NCI-H82 treated with DMSO at 0.1 percent for 48 hours (cell line): ENCODE data around the gene NFE2L3.
"Not testable (repeated sequence)": the region's sequence is repeated elsewhere in the genome, so short reads cannot be mapped to it uniquely, and the experiment has no call there.

Experiments
- DNase-seq: peaks from one replicate; lab custom pipeline; 2025; ENCODE audit not compliant: unreplicated experiment; lab: John Stamatoyannopoulos, UW

The NFE2L3 gene, protein sequence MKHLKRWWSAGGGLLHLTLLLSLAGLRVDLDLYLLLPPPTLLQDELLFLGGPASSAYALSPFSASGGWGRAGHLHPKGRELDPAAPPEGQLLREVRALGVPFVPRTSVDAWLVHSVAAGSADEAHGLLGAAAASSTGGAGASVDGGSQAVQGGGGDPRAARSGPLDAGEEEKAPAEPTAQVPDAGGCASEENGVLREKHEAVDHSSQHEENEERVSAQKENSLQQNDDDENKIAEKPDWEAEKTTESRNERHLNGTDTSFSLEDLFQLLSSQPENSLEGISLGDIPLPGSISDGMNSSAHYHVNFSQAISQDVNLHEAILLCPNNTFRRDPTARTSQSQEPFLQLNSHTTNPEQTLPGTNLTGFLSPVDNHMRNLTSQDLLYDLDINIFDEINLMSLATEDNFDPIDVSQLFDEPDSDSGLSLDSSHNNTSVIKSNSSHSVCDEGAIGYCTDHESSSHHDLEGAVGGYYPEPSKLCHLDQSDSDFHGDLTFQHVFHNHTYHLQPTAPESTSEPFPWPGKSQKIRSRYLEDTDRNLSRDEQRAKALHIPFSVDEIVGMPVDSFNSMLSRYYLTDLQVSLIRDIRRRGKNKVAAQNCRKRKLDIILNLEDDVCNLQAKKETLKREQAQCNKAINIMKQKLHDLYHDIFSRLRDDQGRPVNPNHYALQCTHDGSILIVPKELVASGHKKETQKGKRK

DNA sequence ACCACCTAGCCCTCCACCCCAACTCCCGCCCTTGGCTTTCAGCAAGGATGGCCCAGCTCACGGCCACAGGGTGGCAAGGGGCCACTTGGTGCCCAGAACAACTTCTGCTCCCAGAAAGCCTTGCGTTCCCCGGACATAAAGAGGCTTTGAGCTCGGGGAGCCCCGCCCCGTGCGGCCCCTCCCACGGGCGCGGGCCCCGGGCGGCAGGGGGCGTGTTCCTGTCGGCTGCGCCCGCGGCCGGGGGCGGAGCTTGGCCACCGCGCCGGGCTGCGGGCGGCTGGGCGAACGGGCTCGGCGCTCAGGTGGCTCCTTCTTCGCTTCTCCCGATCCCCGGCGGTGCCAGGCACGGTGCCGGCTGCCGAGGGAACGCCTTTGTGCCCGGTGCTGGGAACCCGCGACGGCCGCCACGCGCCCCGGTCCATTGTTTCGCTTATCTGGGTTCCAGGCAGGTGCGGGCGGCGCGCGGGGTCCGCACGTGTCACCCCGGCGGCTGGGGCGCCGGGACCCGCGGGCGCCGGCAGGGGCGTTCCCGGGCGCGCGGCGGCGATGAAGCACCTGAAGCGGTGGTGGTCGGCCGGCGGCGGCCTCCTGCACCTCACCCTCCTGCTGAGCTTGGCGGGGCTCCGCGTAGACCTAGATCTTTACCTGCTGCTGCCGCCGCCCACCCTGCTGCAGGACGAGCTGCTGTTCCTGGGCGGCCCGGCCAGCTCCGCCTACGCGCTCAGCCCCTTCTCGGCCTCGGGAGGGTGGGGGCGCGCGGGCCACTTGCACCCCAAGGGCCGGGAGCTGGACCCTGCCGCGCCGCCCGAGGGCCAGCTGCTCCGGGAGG, at the start of gene NFE2L3:
Gene NFE2L3, plus strand, starts transcription at position 246 of the 829 bp plus-strand sequence. Its CDS starts 301 bp downstream, at position 547.
- peak; percentile 55 for DNase-seq

DNA sequence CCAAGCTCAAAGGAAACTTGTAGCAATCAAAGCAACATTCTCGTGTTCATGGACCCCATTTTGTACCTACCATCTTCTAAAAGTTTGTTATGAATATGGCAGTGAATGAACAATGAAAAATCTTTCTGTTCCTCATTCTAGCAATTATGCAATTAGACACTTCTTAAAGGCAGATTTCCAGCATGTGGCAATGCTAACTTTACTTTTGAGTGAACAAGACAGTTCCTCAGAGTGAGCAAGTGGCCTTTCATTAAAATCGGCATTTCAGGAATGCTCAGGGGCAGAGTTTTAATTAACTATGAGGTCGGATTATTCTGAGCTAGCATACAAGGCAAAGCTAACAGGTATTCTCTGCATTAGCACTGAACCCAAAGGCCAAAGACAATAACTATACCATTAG, 48.4 kb upstream of the NFE2L3 start:
- DNase-seq = no peak

DNA sequence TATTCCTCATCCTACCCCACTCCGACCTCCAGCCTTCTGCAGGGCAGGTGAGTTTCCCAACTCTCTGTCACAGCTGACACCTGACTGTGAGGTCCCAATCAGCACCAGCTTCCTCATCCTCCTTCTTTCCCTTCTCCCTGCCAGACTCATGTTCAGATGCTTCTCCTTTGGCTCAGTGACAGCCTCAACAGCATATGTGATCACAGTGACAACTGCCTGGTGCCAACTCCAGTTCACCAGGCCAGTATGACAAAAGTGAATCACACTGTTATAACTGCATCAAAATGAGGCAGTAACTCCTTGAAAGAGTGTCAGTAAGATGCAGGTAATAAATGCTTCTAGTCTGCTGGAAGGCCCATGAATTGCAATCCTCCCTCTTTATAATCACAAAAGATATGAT, 46.8 kb upstream of the NFE2L3 start:
- DNase-seq = no peak

DNA sequence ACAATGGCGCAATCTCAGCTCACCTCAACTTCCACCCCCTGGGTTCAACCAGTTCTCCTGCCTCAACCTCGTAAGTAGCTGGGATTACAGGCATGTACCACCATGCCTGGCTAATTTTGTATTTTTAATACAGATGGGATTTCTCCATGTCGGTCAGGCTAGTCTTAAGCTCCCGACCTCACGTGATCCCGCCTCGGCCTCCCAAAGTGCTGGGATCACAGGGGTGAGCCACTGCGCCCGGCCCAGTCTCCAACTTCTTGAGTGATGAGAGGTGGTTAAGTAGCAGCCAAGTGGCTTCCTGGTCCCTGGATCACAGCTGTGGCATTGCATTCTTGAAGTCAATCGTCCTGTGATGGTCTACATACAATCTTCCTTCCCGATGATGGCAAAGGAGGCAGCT, 46.1 kb upstream of the NFE2L3 start:
- DNase-seq = no peak

DNA sequence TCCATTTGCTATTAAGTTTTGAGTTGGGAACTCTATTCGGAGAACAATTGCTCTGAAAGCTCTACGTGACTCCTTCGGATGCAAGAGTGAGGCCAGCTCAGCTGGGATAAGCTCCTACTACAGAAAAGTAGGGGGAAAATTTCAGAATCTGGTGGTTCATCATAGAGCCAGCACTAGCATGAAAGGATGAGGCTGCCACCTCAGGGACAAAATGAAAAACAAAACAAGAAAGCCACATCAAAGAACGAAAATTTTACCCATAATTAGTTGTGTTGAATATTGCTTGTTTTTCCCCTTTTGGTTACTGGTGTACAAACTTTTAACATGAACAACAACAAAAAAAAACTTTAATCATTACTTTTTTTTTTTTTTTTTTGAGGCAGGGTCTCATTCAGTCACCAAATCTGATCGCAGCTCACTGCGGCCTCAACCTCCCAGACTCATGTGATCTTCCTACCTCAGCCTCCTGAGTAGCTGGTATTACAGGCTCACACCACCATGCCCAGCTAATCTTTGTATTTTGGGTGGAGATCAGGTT, 39.7 kb upstream of the NFE2L3 start:
- DNase-seq = no peak

DNA sequence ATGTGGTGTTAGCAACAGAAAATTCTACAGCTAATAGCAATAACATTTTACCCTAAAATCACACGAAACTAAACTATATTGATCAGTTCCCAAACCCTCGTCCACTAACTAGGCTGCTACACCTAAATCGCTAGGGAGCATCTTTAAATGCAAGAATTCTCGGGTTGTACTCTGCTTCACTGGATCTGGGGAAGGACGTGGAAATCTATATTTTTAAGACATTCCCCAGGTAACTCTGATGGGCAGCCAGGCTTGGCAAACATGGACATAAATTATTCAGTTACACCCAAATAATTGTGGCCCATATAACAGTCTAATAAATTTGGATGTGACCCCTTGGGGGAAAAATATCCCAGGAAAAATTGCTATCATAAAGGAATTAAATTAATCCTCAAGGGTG, 36.3 kb upstream of the NFE2L3 start:
- DNase-seq = no peak

DNA sequence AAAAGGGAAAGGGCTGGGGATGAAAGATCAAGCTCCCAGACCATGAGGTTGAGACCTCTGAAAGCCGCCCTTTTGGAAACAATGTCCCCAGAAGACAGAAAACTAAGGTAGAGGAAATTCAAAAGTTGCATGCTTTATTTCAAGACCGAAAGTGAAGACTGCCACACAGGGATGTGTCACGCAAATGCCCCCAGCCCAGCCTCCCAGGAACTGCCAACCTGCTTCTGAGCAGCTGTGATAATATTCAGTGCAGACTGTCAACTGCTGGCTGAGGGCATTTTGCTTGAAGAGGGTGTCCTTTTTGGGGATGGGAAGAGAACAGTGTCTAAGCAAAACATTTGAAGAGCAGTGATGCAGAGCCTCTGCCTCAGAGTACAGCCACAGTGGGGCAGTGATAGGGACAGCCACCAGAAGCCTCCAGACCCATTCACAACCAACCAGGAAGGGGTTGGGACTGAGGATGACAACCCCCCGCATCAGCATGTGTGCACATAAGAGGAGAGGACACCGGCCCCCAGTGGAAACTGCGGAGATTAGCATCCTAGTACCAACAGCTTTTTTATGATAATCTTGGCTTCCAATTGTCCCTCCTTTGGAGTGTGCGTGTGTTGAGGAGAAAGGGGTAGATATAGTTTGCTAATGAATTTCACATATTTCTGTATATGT, 34.7 kb upstream of the NFE2L3 start:
- no peak for DNase-seq

DNA sequence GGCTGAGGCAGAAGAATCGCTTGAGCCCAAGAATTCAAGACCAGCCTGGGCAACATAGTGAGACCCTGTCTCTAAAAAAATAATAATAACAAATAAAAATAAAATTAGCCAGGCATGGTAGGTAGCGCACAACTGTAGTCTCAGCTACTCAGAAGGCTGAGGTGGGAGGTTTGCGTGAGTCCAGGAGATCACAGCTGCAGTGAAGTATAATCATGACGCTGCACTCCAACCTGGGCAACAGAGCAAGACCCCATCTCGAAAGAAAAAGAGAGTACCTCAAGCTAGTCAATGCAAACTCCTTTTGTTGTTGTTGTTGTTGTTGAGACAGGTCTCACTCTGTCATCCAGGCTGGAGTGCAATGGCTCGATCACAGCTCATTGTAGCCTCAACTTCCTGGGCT, 34.0 kb upstream of the NFE2L3 start:
- DNase-seq = no peak

DNA sequence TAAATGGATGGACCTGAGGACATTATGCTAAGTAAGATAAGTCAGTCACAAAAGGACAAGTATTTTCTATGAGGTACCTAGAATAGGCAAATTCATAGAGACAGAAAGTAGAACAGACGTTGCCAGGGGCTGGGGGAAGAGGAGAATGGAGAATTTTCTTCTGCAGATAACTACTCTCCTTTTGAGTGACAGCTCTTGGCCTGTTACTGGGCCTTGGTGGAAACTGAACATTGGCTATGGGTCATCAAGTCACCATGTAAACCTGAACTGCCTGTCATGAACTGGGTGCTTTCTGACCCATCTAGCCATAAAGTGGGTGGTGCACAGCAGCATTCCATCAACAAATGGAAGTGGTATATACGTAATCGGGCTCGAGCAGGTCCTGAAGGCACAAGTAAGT, 29.3 kb upstream of the NFE2L3 start:
- no peak for DNase-seq

DNA sequence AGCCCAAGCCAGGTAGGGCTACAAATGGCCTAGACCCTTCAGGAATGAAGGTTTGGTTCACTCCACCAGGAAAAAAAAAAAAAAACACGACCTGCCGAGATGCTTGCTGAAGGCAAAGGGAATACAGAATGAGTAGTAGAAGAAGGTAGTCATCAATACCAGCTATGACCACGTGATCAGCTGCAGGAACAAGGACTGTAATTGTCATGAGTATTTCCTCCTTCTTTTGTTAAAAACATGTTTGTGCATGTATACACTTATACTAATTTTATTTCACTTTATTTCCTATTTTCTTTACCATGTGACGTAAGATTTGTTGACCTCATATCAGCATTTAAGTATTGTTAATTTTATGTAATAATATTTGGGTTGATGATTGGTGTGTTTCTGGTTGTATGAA, 27.2 kb upstream of the NFE2L3 start:
- not testable (repeated sequence) for DNase-seq

DNA sequence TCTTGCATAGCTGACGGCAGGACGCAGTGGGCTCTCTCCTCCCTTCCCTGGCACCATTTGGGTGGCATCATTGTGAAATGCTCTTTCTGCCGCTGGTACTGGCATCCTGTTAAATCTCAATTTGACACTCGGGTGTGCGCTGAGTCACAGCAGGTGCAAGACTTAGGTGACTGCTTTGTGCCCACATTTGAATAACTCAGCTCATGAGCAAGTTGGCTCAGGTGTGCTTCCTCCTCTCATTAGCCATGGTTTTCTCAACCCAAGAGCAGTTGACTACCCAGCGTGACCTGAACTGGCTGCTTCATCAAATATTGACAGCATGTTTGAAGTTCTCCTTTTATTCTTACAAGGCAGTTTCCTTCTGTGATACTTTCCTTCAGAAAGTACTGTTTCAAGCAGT, 24.6 kb upstream of the NFE2L3 start:
- DNase-seq = no peak

DNA sequence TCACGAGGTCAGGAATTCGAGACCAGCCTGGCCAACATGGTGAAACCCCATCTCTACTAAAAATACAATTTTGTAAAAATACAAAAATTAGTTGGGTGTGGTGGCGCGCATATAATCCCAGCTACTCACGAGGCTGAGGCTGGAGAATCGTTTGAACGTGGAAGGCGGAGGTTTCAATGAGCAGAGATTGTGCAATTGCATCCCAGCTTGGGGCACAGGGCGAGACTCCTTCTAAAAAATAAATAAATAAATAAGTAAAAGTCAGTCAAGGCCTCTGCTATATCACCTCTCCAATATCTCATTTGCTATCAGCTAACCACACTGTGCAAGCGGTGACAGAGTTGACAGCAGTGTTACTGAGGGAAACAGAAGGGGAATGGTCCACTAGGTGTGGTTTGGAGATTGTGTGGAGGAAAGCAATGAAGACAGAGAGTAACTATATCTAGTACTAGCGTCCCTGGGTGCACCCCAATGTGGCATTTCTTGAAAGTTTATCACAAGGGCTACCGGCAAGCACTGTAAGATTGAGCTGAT, 20.9 kb upstream of the NFE2L3 start:
- no peak for DNase-seq

DNA sequence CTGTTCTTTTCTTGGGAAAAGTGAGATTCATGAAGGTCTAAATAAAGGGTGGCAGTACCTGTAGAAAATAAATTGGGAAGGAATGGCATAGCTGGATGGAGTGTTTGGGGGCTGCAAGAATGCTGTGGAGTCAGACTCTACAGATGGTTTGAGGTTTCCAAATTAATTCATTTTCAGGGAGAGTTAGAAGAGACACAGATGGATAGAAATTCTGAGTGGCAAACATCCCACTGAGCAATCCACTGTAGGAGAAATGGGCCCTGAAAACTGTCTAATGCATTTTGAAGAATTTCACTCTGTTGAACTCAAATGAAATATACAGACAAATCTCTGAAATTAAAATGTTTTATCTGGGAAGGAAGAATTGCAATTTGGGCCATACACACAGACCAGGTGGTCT, 16.9 kb upstream of the NFE2L3 start:
- no peak for DNase-seq

DNA sequence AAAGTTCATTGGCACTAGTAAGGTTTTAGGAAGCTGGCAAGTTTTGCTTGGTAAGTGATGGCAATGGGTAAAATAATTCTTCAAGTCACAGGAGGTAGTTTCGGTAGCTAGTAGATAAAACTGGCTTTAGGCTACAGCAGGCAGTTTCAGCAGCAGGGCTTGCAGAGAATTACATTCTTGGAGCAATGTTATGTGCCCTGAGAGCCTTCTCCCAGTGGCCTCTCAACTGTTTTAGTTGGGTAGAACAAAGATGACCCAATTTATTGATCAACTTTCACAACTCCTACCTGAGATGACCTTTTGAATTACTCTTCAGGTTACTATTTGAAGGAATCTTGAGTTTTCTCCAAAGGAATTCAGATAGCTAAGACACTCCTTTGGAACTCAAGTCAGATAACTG, 16.4 kb upstream of the NFE2L3 start:
- no peak for DNase-seq

DNA sequence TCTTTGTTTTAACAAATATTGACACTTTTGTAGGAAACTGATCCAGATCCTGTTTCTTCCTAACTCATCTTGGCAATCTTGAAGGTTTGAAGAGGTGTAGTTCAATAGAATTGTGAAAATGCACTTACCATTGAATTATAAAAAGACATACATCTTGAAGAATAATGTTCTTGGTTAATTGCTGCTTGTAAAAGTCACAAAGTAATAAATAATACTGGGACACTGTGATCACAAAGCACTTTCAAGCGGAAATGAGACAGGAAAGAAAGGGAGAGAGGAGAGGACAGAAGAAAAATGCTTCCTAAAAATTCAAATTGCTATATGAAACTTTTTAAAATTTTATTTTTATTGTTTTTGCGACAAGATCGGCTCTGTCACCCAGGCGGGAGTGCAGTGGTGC, 15.2 kb upstream of the NFE2L3 start:
- DNase-seq = no peak

DNA sequence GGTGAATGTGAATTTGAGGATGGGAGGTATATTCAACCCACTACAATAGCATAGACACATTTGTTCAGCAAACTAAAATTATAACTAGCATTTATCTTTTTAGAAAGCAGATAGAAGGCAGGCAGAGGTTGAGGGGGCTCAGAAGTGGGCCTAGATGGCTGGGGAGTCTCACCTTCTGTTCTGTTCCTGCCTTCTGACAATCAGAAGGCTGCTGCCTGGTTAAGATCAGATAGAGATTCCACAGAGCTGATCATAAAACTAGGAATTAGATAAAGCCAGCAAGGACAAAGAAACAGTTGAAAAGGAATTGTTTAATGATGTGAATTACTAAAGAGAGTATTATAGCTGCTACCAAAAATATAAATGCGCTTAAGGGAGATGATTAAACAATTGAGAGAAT, 11.6 kb upstream of the NFE2L3 start:
- DNase-seq = no peak

DNA sequence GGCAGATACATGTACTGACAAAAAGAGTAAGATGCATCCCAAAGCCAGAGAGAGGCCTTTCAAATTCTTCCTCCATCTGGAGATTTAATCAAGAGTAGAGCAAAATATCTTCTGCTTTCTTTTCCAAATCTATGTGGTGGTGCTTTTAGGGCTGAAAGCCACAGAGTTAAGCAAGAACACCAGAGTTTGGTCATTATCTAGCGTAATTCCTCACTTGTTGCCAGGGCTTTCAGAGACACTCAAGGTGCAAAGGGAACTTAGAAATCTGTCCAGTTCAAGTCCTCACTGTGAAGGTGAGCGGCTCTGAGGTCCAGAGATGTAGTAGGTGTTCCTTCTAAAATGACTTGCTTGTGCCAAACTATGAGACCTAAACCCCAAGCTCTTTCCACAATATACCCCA, 10.9 kb upstream of the NFE2L3 start:
- DNase-seq = no peak

DNA sequence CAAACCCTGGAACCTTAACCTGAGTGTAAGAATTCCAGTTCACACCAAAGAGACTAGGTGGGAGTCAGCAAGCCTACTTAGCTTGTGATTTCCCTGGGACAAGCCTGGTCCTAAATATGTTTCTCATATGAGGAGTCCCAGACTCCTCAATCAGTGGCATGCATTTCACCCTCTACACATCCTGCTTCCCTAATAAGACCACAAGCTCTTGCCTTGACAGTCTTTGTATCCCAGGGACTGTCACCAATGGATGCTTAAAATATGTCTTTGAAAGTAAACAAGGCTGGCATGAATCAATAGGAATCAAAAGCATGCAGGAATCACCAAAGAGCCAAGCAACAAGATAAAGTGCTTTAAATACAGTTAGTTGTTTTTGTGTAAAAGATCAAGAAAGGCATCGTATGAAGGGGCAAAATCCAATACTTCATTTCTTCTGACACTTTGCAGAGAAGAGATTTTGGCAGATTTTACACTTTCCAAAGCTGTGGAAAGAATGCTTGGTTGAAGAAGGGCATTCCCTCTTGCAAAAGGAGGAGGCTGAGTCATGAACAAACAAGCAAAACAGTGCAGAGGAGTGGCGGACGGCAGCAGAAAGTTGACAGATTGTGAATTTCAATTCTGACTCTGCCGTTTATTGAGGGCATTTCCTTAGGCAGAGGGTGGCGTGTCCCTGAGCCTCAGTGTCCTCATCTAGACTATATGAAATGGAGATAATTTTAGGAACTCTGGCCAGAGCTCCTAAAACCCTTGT, 8.5 kb upstream of the NFE2L3 start:
- DNase-seq = no peak

DNA sequence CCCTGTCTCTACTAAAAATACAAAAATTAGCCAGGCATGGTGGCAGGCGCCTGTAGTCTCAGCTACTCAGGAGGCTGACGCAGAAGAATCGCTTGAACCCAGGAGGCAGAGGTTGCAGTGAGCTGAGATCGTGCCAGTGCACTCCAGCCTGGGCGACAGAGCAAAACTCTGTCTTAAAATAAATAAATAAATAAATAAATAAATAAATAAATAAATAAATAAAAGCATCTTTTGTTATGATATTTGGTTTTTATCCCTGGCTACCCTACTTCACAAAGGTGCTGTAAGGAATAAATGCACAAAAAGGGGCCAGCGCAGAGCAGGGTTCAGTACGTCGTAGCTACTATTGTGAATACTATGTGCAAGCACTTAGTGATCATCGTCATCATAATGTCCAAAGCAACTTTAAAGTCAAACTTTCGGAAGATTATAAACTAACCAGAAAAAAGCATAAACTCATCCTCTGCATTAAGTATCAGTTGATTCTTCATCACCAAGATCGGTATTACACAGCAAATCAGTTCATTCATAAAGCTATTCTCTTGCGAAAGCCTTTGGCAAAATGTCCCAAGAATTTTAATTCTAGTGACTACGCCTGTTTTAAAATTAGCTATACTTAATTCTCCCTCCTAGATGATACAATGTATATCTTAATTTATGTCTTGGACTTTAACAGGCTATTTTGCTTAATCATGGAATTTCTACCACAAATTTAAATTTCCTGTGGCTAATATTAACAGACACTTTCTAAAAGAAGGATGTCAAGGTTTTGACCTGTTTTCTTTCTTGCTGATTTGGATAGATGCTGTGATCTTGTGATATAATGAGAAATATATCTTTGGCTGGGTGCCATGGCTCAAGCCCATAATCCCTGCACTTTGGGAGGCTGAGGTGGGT, 7.6 kb upstream of the NFE2L3 start:
- no peak for DNase-seq
